Astrocyte (in vitro differentiated cells and primary cell): Measurements from ENCODE around the gene DNAJC30. TPM values are rescaled to one million over a fixed set of nuclear protein-coding genes. Genes with fewer than 3 reads are reported as not detected.
"Not testable (repeated sequence)": the region's sequence is repeated elsewhere in the genome, so short reads cannot be mapped to it uniquely, and the experiment has no call there.

Source experiments
- DNase-seq: peaks from one replicate; pipeline ENCODE4 v3.0.0-alpha.2; 2010; ENCODE audit warnings: low read depth
- FAIRE-seq: peaks from 2 replicates; lab custom pipeline; 2011; peaks lifted over from hg19 to GRCh38; lab: Jason Lieb, UNC
- H2AFZ ChIP-seq: 2 replicates; pipeline ENCODE4 v1.6.0; 2012; ENCODE audit warnings: low read depth, low read length, inconsistent platforms
- H3K27ac ChIP-seq: 2 replicates; pipeline ENCODE4 v1.5.1; 2011; ENCODE audit warnings: low read depth, low read length, inconsistent platforms
- H3K27me3 ChIP-seq: 2 replicates; pipeline ENCODE4 v1.6.0; 2011; ENCODE audit warnings: low read length, inconsistent platforms; ENCODE audit not compliant: insufficient read depth
- H3K36me3 ChIP-seq: 2 replicates; pipeline ENCODE4 v1.5.1; 2011; ENCODE audit warnings: low read length, inconsistent platforms; ENCODE audit not compliant: insufficient read depth
- H3K4me1 ChIP-seq: 2 replicates; pipeline ENCODE4 v1.5.1; 2011; ENCODE audit warnings: low read length, inconsistent platforms; ENCODE audit not compliant: insufficient read depth
- H3K4me2 ChIP-seq: 2 replicates; pipeline ENCODE4 v1.6.0; 2012; ENCODE audit warnings: low read length, inconsistent platforms
- H3K4me3 ChIP-seq: 2 replicates; pipeline ENCODE4 v1.5.1; 2011; ENCODE audit warnings: low read depth, mild to moderate bottlenecking, low read length, inconsistent platforms; ENCODE audit not compliant: insufficient read depth
- H3K79me2 ChIP-seq: 2 replicates; pipeline ENCODE4 v1.6.0; 2012; ENCODE audit warnings: mild to moderate bottlenecking, low read length, inconsistent platforms; ENCODE audit not compliant: insufficient read depth
- H3K9ac ChIP-seq: 2 replicates; pipeline ENCODE4 v1.6.0; 2012; ENCODE audit warnings: mild to moderate bottlenecking, low read length, inconsistent platforms
- H3K9me3 ChIP-seq: 2 replicates; pipeline ENCODE4 v1.5.1; 2012; ENCODE audit warnings: low read depth, mild to moderate bottlenecking, low read length, inconsistent platforms; ENCODE audit not compliant: insufficient read depth
- H4K20me1 ChIP-seq: 2 replicates; pipeline ENCODE4 v1.6.0; 2012; ENCODE audit warnings: low read length, inconsistent platforms; ENCODE audit not compliant: insufficient read depth
- H3K27ac Mint-ChIP-seq: one replicate; pipeline ENCODE4 v1.8.0; 2021; ENCODE audit warnings: mild to moderate bottlenecking, mixed read lengths; ENCODE audit not compliant: unreplicated experiment
- H3K27me3 Mint-ChIP-seq: one replicate; pipeline ENCODE4 v1.8.0; 2021; ENCODE audit warnings: low read depth, mixed read lengths; ENCODE audit not compliant: unreplicated experiment
- H3K36me3 Mint-ChIP-seq: one replicate; pipeline ENCODE4 v1.8.0; 2021; ENCODE audit warnings: low read depth, mixed read lengths; ENCODE audit not compliant: unreplicated experiment
- H3K4me1 Mint-ChIP-seq: one replicate; pipeline ENCODE4 v1.8.0; 2021; ENCODE audit warnings: low read depth, mixed read lengths; ENCODE audit not compliant: unreplicated experiment
- H3K4me3 Mint-ChIP-seq: one replicate; pipeline ENCODE4 v1.8.0; 2021; ENCODE audit warnings: mild to moderate bottlenecking, moderate library complexity, mixed read lengths; ENCODE audit not compliant: unreplicated experiment
- H3K9me3 Mint-ChIP-seq: one replicate; pipeline ENCODE4 v1.8.0; 2021; ENCODE audit warnings: mild to moderate bottlenecking, mixed read lengths; ENCODE audit not compliant: unreplicated experiment
- EZH2 ChIP-seq: IDR thresholded peaks from 2 replicates; pipeline ENCODE4 v1.6.1; 2012; ENCODE audit warnings: mild to moderate bottlenecking, low read length, inconsistent platforms; ENCODE audit not compliant: insufficient read depth
- total RNA-seq: library from RNA; stranded (reverse); gene quantifications from 2 replicates; pipeline ENCODE4 v1.2.1, GENCODE V29; 2021
- TF ChIP-seq, protein P1 (sequence below): IDR thresholded peaks from 2 replicates; pipeline ENCODE4 v1.5.1; 2011; ENCODE audit warnings: low read depth, mild to moderate bottlenecking, inconsistent platforms, low read length, moderate library complexity; ENCODE audit not compliant: insufficient read depth

DNAJC30 gene
- total RNA-seq, 1 donor from 2014 or later: 11.0 TPM

DNA sequence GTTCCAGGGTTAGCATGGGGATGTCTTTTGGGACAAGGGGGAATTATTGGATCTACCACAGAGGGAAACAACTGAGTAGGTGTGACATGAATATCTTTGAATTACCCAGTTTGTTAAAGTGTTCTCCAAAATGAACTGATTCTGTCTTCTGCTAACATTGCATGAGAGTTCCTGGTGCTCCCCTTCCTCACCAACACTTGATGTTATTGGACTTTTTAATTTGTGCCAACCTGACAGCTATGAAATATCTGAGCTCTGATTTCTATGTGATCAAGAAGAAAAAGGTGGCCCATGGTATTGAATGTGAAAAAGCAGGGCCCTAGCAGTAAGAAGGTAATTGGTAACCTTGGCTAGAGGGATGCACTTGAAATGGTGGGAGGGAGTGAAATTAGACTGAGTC, 20.2 kb downstream of the DNAJC30 start:
- Histone ChIP-seq H3K9ac (no peak overlapping the region), H4K20me1 (no peaks in the 10 kb centered on the region), H3K36me3 (no peaks in the 10 kb centered on the region), H3K4me1 (no peaks in the 10 kb centered on the region), H3K27me3 (peaks cover 4% of the 10 kb centered on the region), H3K27ac (no peak overlapping the region), H3K4me2 (no peak overlapping the region), H3K4me3 (no peak overlapping the region), H2AFZ (no peak overlapping the region), H3K9me3 (no peaks in the 10 kb centered on the region), H3K79me2 (no peaks in the 10 kb centered on the region)
- DNase-seq (no peak), FAIRE-seq (no peak)
- H3K27me3 Mint-ChIP-seq: peaks cover 23% of the 10 kb centered on the region
- H3K27ac Mint-ChIP-seq: no peak overlapping the region
- H3K4me3 Mint-ChIP-seq: no peak overlapping the region
- peaks cover 9% of the 10 kb centered on the region for H3K9me3 Mint-ChIP-seq
- no peaks in the 10 kb centered on the region for H3K36me3 Mint-ChIP-seq
- no peaks in the 10 kb centered on the region for H3K4me1 Mint-ChIP-seq
- no peak for TF ChIP-seq EZH2
- TF ChIP-seq, protein P1, sequence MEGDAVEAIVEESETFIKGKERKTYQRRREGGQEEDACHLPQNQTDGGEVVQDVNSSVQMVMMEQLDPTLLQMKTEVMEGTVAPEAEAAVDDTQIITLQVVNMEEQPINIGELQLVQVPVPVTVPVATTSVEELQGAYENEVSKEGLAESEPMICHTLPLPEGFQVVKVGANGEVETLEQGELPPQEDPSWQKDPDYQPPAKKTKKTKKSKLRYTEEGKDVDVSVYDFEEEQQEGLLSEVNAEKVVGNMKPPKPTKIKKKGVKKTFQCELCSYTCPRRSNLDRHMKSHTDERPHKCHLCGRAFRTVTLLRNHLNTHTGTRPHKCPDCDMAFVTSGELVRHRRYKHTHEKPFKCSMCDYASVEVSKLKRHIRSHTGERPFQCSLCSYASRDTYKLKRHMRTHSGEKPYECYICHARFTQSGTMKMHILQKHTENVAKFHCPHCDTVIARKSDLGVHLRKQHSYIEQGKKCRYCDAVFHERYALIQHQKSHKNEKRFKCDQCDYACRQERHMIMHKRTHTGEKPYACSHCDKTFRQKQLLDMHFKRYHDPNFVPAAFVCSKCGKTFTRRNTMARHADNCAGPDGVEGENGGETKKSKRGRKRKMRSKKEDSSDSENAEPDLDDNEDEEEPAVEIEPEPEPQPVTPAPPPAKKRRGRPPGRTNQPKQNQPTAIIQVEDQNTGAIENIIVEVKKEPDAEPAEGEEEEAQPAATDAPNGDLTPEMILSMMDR: no peak

DNA sequence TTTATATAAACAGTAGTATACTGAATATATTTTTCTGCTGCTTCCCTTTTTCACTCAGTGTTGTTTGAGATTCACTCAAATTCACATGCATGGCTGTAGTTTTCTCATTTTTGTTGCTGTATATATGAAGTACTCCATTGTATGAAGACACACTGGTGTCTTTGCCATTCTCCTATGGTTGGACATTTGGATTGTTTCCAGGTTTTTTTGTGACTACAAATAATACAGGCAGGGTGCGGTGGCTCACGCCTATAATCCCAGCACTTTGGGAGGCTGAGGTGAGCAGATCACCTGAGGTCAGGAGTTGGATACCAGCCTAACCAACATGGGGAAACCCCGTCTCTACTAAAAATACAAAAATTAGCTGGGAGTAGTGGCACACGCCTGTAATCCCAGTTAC, 22.7 kb downstream of the DNAJC30 start:
- H3K4me1 ChIP-seq, H3K27me3 ChIP-seq, H3K4me1 Mint-ChIP-seq, H3K9me3 Mint-ChIP-seq, H3K36me3 ChIP-seq, H3K4me3 Mint-ChIP-seq, H3K4me3 ChIP-seq, H2AFZ ChIP-seq, H3K9ac ChIP-seq, H3K79me2 ChIP-seq, FAIRE-seq, H4K20me1 ChIP-seq, H3K27ac Mint-ChIP-seq, H3K9me3 ChIP-seq, H3K4me2 ChIP-seq, H3K36me3 Mint-ChIP-seq, DNase-seq, H3K27ac ChIP-seq: not testable (repeated sequence)
- H3K27me3 Mint-ChIP-seq: peaks cover 17% of the 10 kb centered on the region

DNA sequence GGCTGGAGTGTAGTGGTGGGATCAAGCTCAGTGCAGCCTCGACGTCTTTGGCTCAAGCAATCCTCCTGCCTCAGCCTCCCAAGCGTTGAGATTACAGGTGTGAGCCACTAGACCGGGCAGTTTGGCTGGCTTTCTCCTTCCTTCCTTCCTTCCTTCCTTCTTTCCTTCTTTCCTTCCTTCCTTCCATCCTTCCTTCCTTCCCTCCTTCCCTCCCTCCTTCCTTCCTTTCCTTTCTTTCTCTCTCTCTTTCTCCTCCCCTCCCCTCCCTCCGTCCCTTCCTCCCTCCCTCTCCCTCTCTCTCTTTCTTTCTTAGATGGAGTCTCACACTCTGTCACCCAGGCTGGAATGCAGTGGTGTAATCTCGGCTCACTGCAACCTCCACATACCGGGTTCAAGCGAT, 23.3 kb downstream of the DNAJC30 start:
- Histone ChIP-seq H3K27ac (no peak overlapping the region), H3K36me3 (no peaks in the 10 kb centered on the region), H3K4me1 (no peaks in the 10 kb centered on the region), H3K79me2 (no peaks in the 10 kb centered on the region), H3K27me3 (peaks cover 4% of the 10 kb centered on the region), H4K20me1 (no peaks in the 10 kb centered on the region), H2AFZ (no peak overlapping the region), H3K4me3 (no peak overlapping the region), H3K9ac (no peak overlapping the region), H3K4me2 (no peak overlapping the region), H3K9me3 (no peaks in the 10 kb centered on the region)
- Mint-ChIP-seq H3K9me3 (peaks cover 12% of the 10 kb centered on the region), H3K27ac (no peak overlapping the region), H3K4me3 (no peak overlapping the region), H3K27me3 (peaks cover 20% of the 10 kb centered on the region), H3K4me1 (no peaks in the 10 kb centered on the region), H3K36me3 (no peaks in the 10 kb centered on the region)
- TF ChIP-seq, protein P1: no peak
- FAIRE-seq: no peak
- DNase-seq: no peak

DNA sequence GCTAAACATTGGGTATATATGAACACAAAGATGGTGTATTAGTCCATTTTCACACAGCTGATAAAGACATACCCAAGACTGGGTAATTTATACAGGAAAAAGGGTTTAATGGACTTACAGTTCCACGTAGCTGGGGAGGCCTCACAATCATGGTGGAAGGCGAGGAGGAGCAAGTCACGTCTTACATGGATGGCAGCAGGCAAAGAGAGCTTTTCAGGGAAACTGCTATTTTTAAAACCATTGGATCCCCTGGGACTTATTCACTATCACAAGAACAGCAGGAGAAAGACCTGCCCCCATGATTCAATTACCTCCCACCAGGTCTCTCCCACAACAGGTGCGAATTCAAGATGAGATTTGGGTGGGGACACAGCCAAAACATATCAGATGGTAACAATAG, 27.9 kb downstream of the DNAJC30 start:
- FAIRE-seq, H3K79me2 ChIP-seq, H3K36me3 ChIP-seq, H3K4me2 ChIP-seq, H3K36me3 Mint-ChIP-seq, H3K9me3 Mint-ChIP-seq, H3K4me3 ChIP-seq, H3K9me3 ChIP-seq, H4K20me1 ChIP-seq, H3K4me3 Mint-ChIP-seq, H3K4me1 Mint-ChIP-seq, H3K9ac ChIP-seq, H2AFZ ChIP-seq, H3K4me1 ChIP-seq, H3K27ac ChIP-seq, H3K27ac Mint-ChIP-seq, DNase-seq: not testable (repeated sequence)
- peaks cover 29% of the 10 kb centered on the region for H3K27me3 Mint-ChIP-seq
- peaks cover 14% of the 10 kb centered on the region for H3K27me3 ChIP-seq
